Adrenal gland (tissue), 12 donors: ENCODE data around the gene BMAL1. TPM values are rescaled to one million over a fixed set of nuclear protein-coding genes. Genes with fewer than 3 reads are reported as not detected.
A peak's percentile ranks its signal among the peaks of the same experiment; 100 is the strongest.

Experiments
- DNase-seq, 7 donors: peaks; one replicate each; pipeline ENCODE4 v3.0.0-alpha.2; 2019 to 2020
- H3K27ac ChIP-seq, 5 donors: fragments of 200-600 bp; sonication (generic) in 4 of 5; 1 replicate in 3 of 5; 2 replicates in 2 of 5; pipeline versions ENCODE4 v1.5.1 to v1.8.0; 2016 to 2020; ENCODE audit warnings: mild to moderate bottlenecking in 1 of 5
- H3K27me3 ChIP-seq: fragments of 200-600 bp; 2 replicates; pipeline ENCODE4 v1.8.0; 2021
- H3K36me3 ChIP-seq, 2 donors: fragments of 200-600 bp; replicated peaks in 1 of 2; 1 replicate in 1 of 2; 2 replicates in 1 of 2; pipeline versions ENCODE4 v1.5.1 to v1.8.0; 2018 to 2022
- H3K4me1 ChIP-seq, 2 donors: fragments of 200-600 bp; replicated peaks in 1 of 2; 1 replicate in 1 of 2; 2 replicates in 1 of 2; pipeline versions ENCODE4 v1.5.1 to v1.8.0; 2018 to 2021
- H3K4me3 ChIP-seq, 4 donors: fragments of 200-600 bp; sonication (generic) in 3 of 4; one replicate each; pipeline ENCODE4 v1.5.1; 2016 to 2018
- H3K9me3 ChIP-seq, 3 donors: fragments of 200-600 bp; sonication (generic) in 1 of 3; replicated peaks in 1 of 3; 1 replicate in 2 of 3; 2 replicates in 1 of 3; pipeline versions ENCODE4 v1.5.1 to v1.8.0; 2016 to 2021
- CTCF ChIP-seq, 6 experiments: fragments of 450-650 bp in 4 of 6; fragments of 200-600 bp in 2 of 6; sonication (generic) in 1 of 6; IDR thresholded peaks; 1 replicate in 5 of 6; 2 replicates in 1 of 6; pipeline versions ENCODE4 v1.5.1 to v1.8.0; 2016 to 2021; ENCODE audit warnings: antibody characterized with exemption in 6 of 6, mild to moderate bottlenecking in 2 of 6, moderate library complexity in 1 of 6
- POLR2A ChIP-seq, 2 donors: fragments of 450-650 bp; IDR thresholded peaks; one replicate each; pipeline ENCODE4 v1.6.1; 2017; ENCODE audit warnings: antibody characterized with exemption in 2 of 2, mild to moderate bottlenecking in 2 of 2, moderate library complexity in 1 of 2
- WGBS, 4 donors: extraction: QIAGEN DNeasy Blood & Tissue Kit in 2 of 4; methylation state at CpG; one replicate each; pipeline versions ENCODE4 v1.1.5 to v1.1.7; 2013 to 2017; 5-methylcytosine and 5-hydroxymethylcytosine counted together
- intact Hi-C, 2 donors: fragments of 100-400 bp; cut with DNase I; formaldehyde crosslinking; loops; one replicate each; pipeline versions ENCODE4 v1.14.1 to v1.15.0; 2022 to 2023
- polyA plus RNA-seq, 3 donors: library from polyadenylated mRNA; stranded (reverse); fragments of 200-250 nt in 2 of 3; fragments of 350-450 nt in 1 of 3; fragmentation: Illumina TruSeq in 1 of 3; extraction: RNeasy Lipid Tissue Mini Kit (QIAGEN cat#74804) in 1 of 3; gene quantifications; one replicate each; pipeline ENCODE4 v1.2.3, GENCODE V29; 2013 to 2014
- total RNA-seq, 9 donors: library from RNA; depleted of rRNA in 4 of 9; stranded (reverse); fragments of >200 nt in 4 of 9; fragments of 120-200 nt in 1 of 9; fragmentation: NEBNext Ultra II Directional in 1 of 9; extraction: Animal tissue kit (Norgen Biotek cat#: 25700) in 1 of 9; gene quantifications; one replicate each; pipeline versions ENCODE4 v1.1.0 to v1.2.4, GENCODE V29; 2013 to 2023
- donor health status: healthy with polysubstance abuse.
- donor health status: Bipolar disorder and iron deficiency.
- donor health status: DM: yes; HTN: yes; CAD: no.
- donor health status: DM: no; HTN: no; CAD: no.
- donor health status: DM: no; HTN: no; CAD: no.
- donor health status: DM: yes; HTN: yes; CAD: no.

Gene BMAL1
- total and polyA plus RNA-seq, 12 donors: 13.9 to 80.3 (median 34.3) TPM

DNA sequence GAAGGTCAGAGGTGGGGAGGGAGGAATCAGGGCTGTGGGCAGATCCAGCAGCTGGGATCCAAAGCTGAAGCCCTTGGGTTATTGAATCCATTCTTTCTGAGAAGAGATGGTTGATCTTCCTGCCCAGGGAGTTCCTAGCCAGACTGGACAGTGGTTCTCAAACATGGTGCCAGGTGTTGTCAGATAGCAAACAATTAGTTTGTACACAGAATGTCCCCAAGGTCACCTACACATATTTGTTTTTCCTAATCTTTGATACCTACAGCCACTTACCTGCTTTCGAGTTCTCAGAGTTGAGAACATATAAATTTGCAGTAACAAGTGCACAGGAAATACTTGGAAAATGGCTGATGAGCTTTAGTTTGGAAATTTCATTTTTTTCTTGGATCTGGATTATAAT is 54.5 kb downstream of the BMAL1 start:
- H3K27ac ChIP-seq: no peak overlapping the region
- H3K36me3 ChIP-seq: no peaks in the 10 kb centered on the region
- DNase-seq: no peak
- no peaks in the 10 kb centered on the region for H3K9me3 ChIP-seq
- H3K4me3 ChIP-seq: no peak overlapping the region
- TF ChIP-seq POLR2A (IDR thresholded peaks at IDR 0.05): no peak
- TF ChIP-seq CTCF (IDR thresholded peaks at IDR 0.05): no peak
- WGBS, 4 donors: 90 to 100% (median 94%) methylated on average over 1 of the region's 1 CpG
- H3K27me3 ChIP-seq: no peaks in the 10 kb centered on the region
- peaks cover 25 to 36% of the 10 kb centered on the region in 2 donors for H3K4me1 ChIP-seq
- intact Hi-C loops: loop anchor here in 1 of 2 donors (5.0 kb wide), 1 partner anchor 50 kb away; no protein-coding TSS in a partner anchor

- intact Hi-C loops: loop anchor here in 1 of 2 donors (5.0 kb wide), 1 partner anchor 51 kb away; no protein-coding TSS in a partner anchor
- Histone ChIP-seq H3K36me3 (no peaks in the 10 kb centered on the region), H3K9me3 (no peaks in the 10 kb centered on the region), H3K4me1 (peaks cover 34 to 46% of the 10 kb centered on the region in 2 donors), H3K27ac (peak overlapping the region in 1 of 5 donors; percentile 8), H3K4me3 (no peak overlapping the region), H3K27me3 (no peaks in the 10 kb centered on the region)
- DNase-seq: no peak
- 28 to 41% (median 36%) methylated on average over 6 to 7 of the region's 7 CpGs for WGBS, 4 donors
- no peak for TF ChIP-seq CTCF (IDR thresholded peaks at IDR 0.05)
- no peak for TF ChIP-seq POLR2A (IDR thresholded peaks at IDR 0.05)
These were observed 55.9 kb downstream of the BMAL1 start for GRCh38 chr11:13333456-13333957.

DNA sequence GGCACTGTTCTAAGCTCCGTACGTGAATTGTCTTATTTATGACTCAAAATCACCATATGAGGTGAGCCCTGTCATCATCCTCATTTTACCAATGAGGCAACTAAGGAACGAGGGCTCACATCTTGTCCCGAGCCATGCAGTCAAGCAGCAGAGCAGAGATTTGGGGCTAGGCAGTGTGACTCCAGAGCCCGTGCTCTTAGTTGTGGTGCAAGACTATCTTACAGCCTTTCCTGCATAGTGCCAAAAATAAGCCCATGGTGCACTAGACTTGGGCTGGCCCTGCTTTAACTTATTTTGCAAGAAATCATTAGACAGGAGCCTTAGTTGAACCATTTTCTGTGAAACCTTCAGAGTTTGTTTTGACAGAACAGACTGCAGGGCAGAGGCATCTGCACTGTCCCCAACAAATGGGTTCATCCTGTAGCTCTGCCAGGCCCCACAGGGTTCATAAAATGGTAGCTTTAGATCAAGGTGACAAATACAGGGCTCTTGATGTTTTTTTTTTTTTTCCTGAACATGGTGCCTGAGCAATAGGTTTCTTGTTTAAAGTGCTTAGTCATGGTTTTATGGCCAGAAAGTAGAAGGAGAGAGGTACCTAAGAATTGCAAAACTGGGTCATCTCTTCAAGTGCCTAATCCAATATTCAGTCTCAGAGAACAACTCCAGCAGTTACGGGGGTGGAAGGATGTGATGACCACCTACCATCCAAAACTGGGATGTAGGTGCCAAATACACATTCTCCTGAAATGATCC is 56.6 kb downstream of the BMAL1 start:
- peak overlapping the region in 1 of 5 donors; percentile 6 for H3K27ac ChIP-seq
- TF ChIP-seq POLR2A (IDR thresholded peaks at IDR 0.05): no peak
- no peak for TF ChIP-seq CTCF (IDR thresholded peaks at IDR 0.05)
- intact Hi-C loops: loop anchor here in 1 of 2 donors (5.0 kb wide), 1 partner anchor 52 kb away; no protein-coding TSS in a partner anchor
- no peak for DNase-seq
- no peaks in the 10 kb centered on the region for H3K9me3 ChIP-seq
- H3K4me3 ChIP-seq: no peak overlapping the region
- H3K27me3 ChIP-seq: no peaks in the 10 kb centered on the region
- 58 to 77% (median 66%) methylated on average over 6 of the region's 6 CpGs for WGBS, 4 donors
- peaks cover 40 to 52% of the 10 kb centered on the region in 2 donors for H3K4me1 ChIP-seq
- H3K36me3 ChIP-seq: no peaks in the 10 kb centered on the region

- Histone ChIP-seq H3K36me3 (no peaks in the 10 kb centered on the region), H3K4me1 (peaks cover 29 to 50% of the 10 kb centered on the region in 2 donors), H3K4me3 (no peak overlapping the region), H3K9me3 (no peaks in the 10 kb centered on the region), H3K27ac (no peak overlapping the region), H3K27me3 (no peaks in the 10 kb centered on the region)
- WGBS, 4 donors: 19 to 21% (median 20%) methylated on average over 5 of the region's 5 CpGs
- peak; percentile 64 to 89 (median 78) for DNase-seq
- intact Hi-C loops: no loop called here
- TF ChIP-seq CTCF (IDR thresholded peaks at IDR 0.05) (peak; percentile 70 to 84 (median 80)), POLR2A (IDR thresholded peaks at IDR 0.05) (no peak)
These were observed 57.7 kb downstream of the BMAL1 start for GRCh38 chr11:13335319-13335718.
